NCI-H2029 (cell line): ENCODE measurements around the gene ALG1L2.
"Not testable (repeated sequence)": the region's sequence is repeated elsewhere in the genome, so short reads cannot be mapped to it uniquely, and the experiment has no call there.

Source experiments
- DNase-seq: peaks from one replicate; lab custom pipeline; 2025; lab: John Stamatoyannopoulos, UW

Gene ALG1L2

GRCh38 chr3:130081351-130081881 lies at the start of gene ALG1L2:
Gene ALG1L2 (plus strand): TSS chr3:130081831. CDS start chr3:130082017, 186 bp downstream.
- DNase-seq: no peak

GRCh38 chr3:130037126-130037815 lies 44.4 kb upstream of the ALG1L2 start:
- not testable (repeated sequence) for DNase-seq

GRCh38 chr3:130042736-130043135 lies 38.9 kb upstream of the ALG1L2 start:
- DNase-seq: not testable (repeated sequence)

- DNase-seq: not testable (repeated sequence)
These were observed 38.0 kb upstream of the ALG1L2 start for GRCh38 chr3:130043658-130044057.

GRCh38 chr3:130044370-130044769 lies 37.3 kb upstream of the ALG1L2 start:
- no peak for DNase-seq

- no peak for DNase-seq
These were observed 32.9 kb upstream of the ALG1L2 start for GRCh38 chr3:130048726-130049125.

- DNase-seq: not testable (repeated sequence)
These were observed 29.3 kb upstream of the ALG1L2 start for GRCh38 chr3:130052366-130052765.

- not testable (repeated sequence) for DNase-seq
These were observed 28.7 kb upstream of the ALG1L2 start for GRCh38 chr3:130052965-130053364.

- not testable (repeated sequence) for DNase-seq
These were observed 23.9 kb upstream of the ALG1L2 start for GRCh38 chr3:130057536-130058266.

- not testable (repeated sequence) for DNase-seq
These were observed 23.4 kb upstream of the ALG1L2 start for GRCh38 chr3:130058267-130058657.

GRCh38 chr3:130058716-130059115 lies 22.9 kb upstream of the ALG1L2 start:
- DNase-seq: not testable (repeated sequence)

- not testable (repeated sequence) for DNase-seq
These were observed 22.5 kb upstream of the ALG1L2 start for GRCh38 chr3:130059162-130059561.

- DNase-seq: no peak
These were observed 8.0 kb upstream of the ALG1L2 start for GRCh38 chr3:130073582-130073981.

GRCh38 chr3:130077636-130078035 lies 4.0 kb upstream of the ALG1L2 start:
- no peak for DNase-seq

- DNase-seq: not testable (repeated sequence)
These were observed 1.9 kb downstream of the ALG1L2 start for GRCh38 chr3:130083363-130084090.

GRCh38 chr3:130084436-130084980 lies 2.9 kb downstream of the ALG1L2 start:
- DNase-seq: no peak

GRCh38 chr3:130085881-130086280 lies 4.2 kb downstream of the ALG1L2 start:
- DNase-seq: no peak

GRCh38 chr3:130086628-130087027 lies 5.0 kb downstream of the ALG1L2 start:
- DNase-seq: not testable (repeated sequence)

- no peak for DNase-seq
These were observed 6.4 kb downstream of the ALG1L2 start for GRCh38 chr3:130088061-130088460.

- DNase-seq: not testable (repeated sequence)
These were observed 9.1 kb downstream of the ALG1L2 start for GRCh38 chr3:130090681-130091080.

- no peak for DNase-seq
These were observed 10.3 kb downstream of the ALG1L2 start for GRCh38 chr3:130091958-130092357.
